Subcutaneous adipose tissue (tissue), 4 donors: ENCODE data around the gene MTMR12. TPM values are rescaled to one million over a fixed set of nuclear protein-coding genes. Genes with fewer than 3 reads are reported as not detected.

ENCODE experiments used
- total RNA-seq, 4 donors: library from RNA; depleted of rRNA; stranded (reverse); fragments of >200 nt; gene quantifications; one replicate each; pipeline ENCODE4 v1.1.0, GENCODE V29; 2016
- TF ChIP-seq, protein P1 (sequence below): fragments of 450-650 bp; IDR thresholded peaks from one replicate; pipeline ENCODE4 v1.5.1; 2016; ENCODE audit warnings: low read depth, mild to moderate bottlenecking, control low read depth, antibody characterized with exemption, moderate library complexity

The MTMR12 gene
- total RNA-seq, 4 donors from 2014 or later = 41.8 to 96.0 (median 62.3) TPM

DNA sequence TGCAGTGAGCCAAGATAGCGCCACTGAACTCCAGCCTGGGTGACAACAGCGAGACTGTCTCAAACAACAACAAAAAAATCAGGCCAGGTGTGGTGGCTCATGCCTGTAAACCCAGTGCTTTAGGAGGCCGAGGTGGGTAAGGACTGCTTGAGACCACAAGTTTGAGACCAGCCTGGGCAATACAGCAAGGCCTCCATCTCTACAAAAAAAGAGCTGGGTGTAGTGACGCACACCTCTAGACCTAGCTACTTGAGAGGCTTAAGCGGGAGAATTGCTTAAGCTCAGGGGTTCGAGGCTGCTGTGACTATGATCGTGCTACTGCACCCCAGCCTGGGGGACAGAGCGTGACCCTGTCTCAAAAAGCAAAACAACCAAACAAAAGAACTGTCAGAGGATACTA lies 39.9 kb upstream of the MTMR12 start:
- TF ChIP-seq, protein P1, sequence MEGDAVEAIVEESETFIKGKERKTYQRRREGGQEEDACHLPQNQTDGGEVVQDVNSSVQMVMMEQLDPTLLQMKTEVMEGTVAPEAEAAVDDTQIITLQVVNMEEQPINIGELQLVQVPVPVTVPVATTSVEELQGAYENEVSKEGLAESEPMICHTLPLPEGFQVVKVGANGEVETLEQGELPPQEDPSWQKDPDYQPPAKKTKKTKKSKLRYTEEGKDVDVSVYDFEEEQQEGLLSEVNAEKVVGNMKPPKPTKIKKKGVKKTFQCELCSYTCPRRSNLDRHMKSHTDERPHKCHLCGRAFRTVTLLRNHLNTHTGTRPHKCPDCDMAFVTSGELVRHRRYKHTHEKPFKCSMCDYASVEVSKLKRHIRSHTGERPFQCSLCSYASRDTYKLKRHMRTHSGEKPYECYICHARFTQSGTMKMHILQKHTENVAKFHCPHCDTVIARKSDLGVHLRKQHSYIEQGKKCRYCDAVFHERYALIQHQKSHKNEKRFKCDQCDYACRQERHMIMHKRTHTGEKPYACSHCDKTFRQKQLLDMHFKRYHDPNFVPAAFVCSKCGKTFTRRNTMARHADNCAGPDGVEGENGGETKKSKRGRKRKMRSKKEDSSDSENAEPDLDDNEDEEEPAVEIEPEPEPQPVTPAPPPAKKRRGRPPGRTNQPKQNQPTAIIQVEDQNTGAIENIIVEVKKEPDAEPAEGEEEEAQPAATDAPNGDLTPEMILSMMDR = no peak

DNA sequence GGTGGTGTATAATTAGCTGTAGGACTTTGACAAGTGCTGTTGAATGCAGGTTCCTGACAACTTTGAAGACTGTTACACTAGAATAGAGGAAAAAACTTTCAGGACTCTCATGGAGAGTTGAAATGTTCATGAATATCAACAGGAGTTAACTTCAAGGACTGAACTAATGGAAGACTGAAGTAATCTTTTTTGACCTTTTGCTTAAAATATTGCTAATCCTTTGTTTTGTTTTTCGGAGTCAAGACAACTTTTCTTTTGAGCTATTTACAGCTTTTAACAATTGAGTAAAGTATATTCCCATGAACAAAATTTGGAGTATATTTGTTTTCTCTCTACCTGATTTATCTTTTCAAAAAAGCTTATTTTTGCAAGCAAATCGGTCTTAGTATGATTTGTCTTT lies 34.1 kb upstream of the MTMR12 start:
- TF ChIP-seq, protein P1 = no peak

DNA sequence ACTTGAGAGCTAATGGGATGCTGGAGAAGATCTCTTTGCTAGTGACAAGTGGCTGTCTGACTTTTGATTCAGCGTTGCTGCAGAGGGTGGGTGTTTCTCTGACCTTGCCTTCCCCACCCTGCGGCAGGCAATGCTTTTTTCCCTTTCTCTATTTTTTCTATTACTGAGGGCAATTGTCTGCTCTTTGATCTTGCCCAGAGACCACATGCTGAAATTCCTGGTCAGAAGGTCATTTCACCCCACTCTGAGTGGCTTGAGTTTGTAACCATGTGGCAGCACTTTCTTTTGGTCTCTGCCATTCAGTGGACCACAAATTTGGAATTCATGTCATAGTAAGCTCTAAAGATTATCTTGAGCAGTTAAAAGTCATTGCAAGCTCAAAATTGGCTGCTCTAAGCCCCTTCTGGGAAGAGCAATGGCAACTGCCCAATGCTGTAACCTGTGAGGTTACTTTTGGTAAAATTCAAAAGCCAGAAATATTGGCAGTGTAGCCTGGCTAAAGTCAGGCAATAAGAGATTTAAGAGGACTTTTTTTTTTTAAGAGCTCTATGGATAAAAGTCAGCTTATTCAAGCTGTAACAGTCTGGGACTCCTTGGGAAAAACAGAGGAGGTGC lies 30.4 kb upstream of the MTMR12 start:
- TF ChIP-seq, protein P1 = no peak

DNA sequence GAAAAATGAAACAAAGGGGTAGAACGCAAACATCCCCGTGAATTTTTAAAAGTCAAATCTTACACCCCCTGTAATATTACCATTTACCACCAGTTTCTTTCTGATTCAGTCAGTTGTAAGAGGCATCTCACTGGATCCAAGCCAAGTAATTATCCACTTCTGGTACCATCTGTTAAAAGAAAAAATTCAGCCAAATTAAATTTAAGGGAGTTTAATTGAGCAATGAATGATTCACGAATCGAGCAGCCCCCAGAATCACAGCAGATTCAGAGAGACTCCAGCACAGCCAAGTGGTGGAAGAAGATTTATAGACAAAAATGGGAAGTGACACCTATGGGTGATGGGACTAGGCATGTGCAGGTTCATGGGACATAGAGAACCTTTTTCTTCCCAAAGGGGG lies 29.9 kb upstream of the MTMR12 start:
- TF ChIP-seq, protein P1 = no peak

DNA sequence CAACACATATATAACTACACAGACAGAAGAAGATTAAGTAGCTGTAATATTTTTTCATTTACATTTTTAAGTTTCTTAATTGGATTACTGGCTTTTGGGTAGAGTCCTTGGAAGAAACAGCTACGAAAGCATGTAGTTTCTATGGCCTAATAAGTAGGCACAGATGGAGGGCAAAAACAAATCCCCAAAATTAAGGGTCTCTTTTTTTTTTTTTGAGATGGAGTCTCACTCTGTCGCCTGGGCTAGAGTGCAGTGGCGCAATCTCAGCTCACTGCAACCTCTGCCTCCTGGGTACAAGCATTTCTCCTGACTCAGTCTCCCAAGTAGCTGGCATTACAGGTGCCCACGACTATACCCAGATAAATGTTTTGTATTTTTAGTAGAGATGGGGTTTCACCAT lies 27.1 kb upstream of the MTMR12 start:
- TF ChIP-seq, protein P1 = no peak

DNA sequence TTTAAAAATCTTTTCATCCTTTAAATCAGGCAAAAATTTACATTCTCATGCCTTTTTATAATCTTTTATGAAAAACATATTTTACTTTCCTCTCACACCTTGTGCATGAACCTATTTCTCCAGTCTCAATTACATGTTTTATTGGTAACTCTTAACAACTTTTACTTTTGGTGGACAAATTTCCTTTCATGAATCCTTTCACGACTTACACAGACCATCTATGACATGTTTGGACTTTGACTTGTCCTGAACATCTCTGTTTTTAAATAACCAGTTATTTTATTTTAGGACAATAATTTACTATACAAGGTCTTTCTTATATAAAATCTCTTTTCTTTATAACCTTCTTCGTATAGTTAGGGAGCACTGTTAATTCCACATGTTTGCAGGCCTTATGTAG lies 26.5 kb upstream of the MTMR12 start:
- TF ChIP-seq, protein P1 = no peak

DNA sequence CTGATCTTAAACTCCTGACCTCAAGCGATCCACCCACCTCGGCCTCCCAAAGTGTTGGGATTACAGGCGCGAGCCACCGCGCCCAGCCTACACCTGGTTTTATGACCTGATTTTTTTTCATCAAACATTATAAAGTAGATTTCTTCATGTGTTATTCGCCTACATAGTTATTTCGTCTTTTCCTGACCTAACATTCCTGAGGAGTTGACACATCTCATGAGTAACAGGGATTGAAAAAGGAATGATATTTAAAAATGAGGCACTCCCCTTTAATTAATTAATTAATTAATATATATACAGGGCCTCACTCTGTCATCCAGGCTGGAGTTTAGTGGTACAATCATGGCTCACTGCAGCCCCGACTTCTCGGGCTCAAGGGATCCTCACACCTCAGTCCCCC lies 20.2 kb upstream of the MTMR12 start:
- TF ChIP-seq, protein P1 = no peak
